Stomach (tissue), 9 donors: ENCODE data around the gene THSD4. TPM values are rescaled to one million over a fixed set of nuclear protein-coding genes. Genes with fewer than 3 reads are reported as not detected.

Source experiments
- DNase-seq, 2 donors: peaks; one replicate each; pipeline versions ENCODE4 v3.0.0 to v3.0.0-alpha.2; 2013 to 2019
- H3K27ac ChIP-seq, 5 donors: fragments of 200-600 bp in 4 of 5; sonication (generic) in 4 of 5; one replicate each; pipeline ENCODE4 v1.5.1; 2013 to 2019; ENCODE audit warnings: mild to moderate bottlenecking in 1 of 5, moderate library complexity in 1 of 5
- H3K27me3 ChIP-seq, 3 donors: fragments of 200-600 bp; sonication (generic); one replicate each; pipeline ENCODE4 v1.5.1; 2017 to 2019; ENCODE audit warnings: mixed run types in 1 of 3
- H3K36me3 ChIP-seq, 4 donors: fragments of 200-600 bp; sonication (generic); 1 replicate in 3 of 4; 2 replicates in 1 of 4; pipeline ENCODE4 v1.5.1; 2016 to 2019
- H3K4me1 ChIP-seq, 4 donors: fragments of 200-600 bp; sonication (generic); one replicate each; pipeline ENCODE4 v1.5.1; 2016 to 2019
- H3K4me3 ChIP-seq, 4 donors: fragments of 200-600 bp; sonication (generic) in 3 of 4; one replicate each; pipeline ENCODE4 v1.5.1; 2016 to 2019; ENCODE audit warnings: mild to moderate bottlenecking in 1 of 4
- H3K9me3 ChIP-seq, 4 donors: fragments of 200-600 bp; sonication (generic); one replicate each; pipeline ENCODE4 v1.5.1; 2016 to 2019
- CTCF ChIP-seq, 7 experiments: fragments of 450-650 bp in 4 of 7; fragments of 200-600 bp in 3 of 7; sonication (generic) in 3 of 7; IDR thresholded peaks; one replicate each; pipeline ENCODE4 v1.5.1; 2016 to 2019; ENCODE audit warnings: antibody characterized with exemption in 7 of 7, control low read depth in 2 of 7, mild to moderate bottlenecking in 1 of 7
- EP300 ChIP-seq: sonication (generic); formaldehyde crosslinking; IDR thresholded peaks from one replicate; pipeline ENCODE4 v1.6.1; 2017; ENCODE audit warnings: antibody characterized with exemption
- POLR2A ChIP-seq, 4 donors: fragments of 450-650 bp; IDR thresholded peaks; one replicate each; pipeline ENCODE4 v1.6.1; 2016; ENCODE audit warnings: antibody characterized with exemption in 4 of 4, control low read depth in 2 of 4, mild to moderate bottlenecking in 1 of 4, moderate library complexity in 1 of 4
- POLR2AphosphoS5 ChIP-seq, 3 donors: sonication (generic); formaldehyde crosslinking; IDR thresholded peaks; one replicate each; pipeline ENCODE4 v1.6.1; 2016; ENCODE audit warnings: antibody characterized with exemption in 3 of 3
- WGBS, 5 donors: extraction: QIAGEN DNeasy Blood & Tissue Kit in 3 of 5; methylation state at CpG; one replicate each; pipeline versions ENCODE4 v1.1.5 to v1.1.7; 2013 to 2018; 5-methylcytosine and 5-hydroxymethylcytosine counted together
- intact Hi-C: fragments of 100-400 bp; cut with DNase I; formaldehyde crosslinking; loops from one replicate; pipeline ENCODE4 v1.15.1; 2023; ENCODE audit warnings: low total_unique reads
- polyA plus RNA-seq, 3 donors: library from polyadenylated mRNA; stranded (reverse); fragments of 200-250 nt; gene quantifications; one replicate each; pipeline ENCODE4 v1.2.3, GENCODE V29; 2013
- total RNA-seq, 5 donors: library from RNA; depleted of rRNA; stranded (reverse); fragments of >200 nt; gene quantifications; one replicate each; pipeline versions ENCODE4 v1.1.0 to v1.2.3, GENCODE V29; 2014 to 2016
- donor health status: healthy with polysubstance abuse.
- donor health status: Bipolar disorder and iron deficiency.
- donor health status: healthy.

THSD4 gene
- total and polyA plus RNA-seq, 8 donors: 1.8 to 79.4 (median 22.0) TPM

GRCh38 chr15:71691458-71692417, 576.5 kb downstream of the THSD4 start:
- TF ChIP-seq POLR2AphosphoS5 (IDR thresholded peaks at IDR 0.05) (peak; percentile 29 to 87 (median 75)), EP300 (no peak)
- H3K27ac ChIP-seq: peak overlapping the region; percentile 66 to 87 (median 79)

GRCh38 chr15:71697236-71697635, 582.0 kb downstream of the THSD4 start:
- Histone ChIP-seq H3K4me1 (peaks cover 4 to 10% (median 7%) of the 10 kb centered on the region in 4 donors), H3K4me3 (no peak overlapping the region), H3K27ac (peak overlapping the region in 1 of 5 donors; percentile 24), H3K27me3 (no peaks in the 10 kb centered on the region), H3K36me3 (no peaks in the 10 kb centered on the region), H3K9me3 (no peaks in the 10 kb centered on the region)
- intact Hi-C loops: no loop called here
- WGBS, 5 donors: 78 to 90% (median 88%) methylated on average over 6 of the region's 6 CpGs
- no peak for TF ChIP-seq EP300
- no peak for TF ChIP-seq POLR2AphosphoS5 (IDR thresholded peaks at IDR 0.05)
- no peak for TF ChIP-seq POLR2A (IDR thresholded peaks at IDR 0.05)
- no peak for TF ChIP-seq CTCF (IDR thresholded peaks at IDR 0.05)
- no peak for DNase-seq

More at GRCh38 chr15:71691458-71692417, 576.5 kb downstream of the THSD4 start:
- Histone ChIP-seq H3K27me3 (no peaks in the 10 kb centered on the region), H3K36me3 (no peaks in the 10 kb centered on the region), H3K9me3 (no peaks in the 10 kb centered on the region), H3K4me3 (no peak overlapping the region), H3K4me1 (peaks cover 16 to 38% (median 28%) of the 10 kb centered on the region in 4 donors)
- WGBS, 5 donors: 20 to 38% (median 28%) methylated on average over 12 of the region's 12 CpGs
- intact Hi-C loops: no loop called here
- DNase-seq: peak; percentile 71

- peaks cover 0 to 2% (median under 1%) of the 10 kb centered on the region in 4 donors for H3K4me1 ChIP-seq
- no peak for TF ChIP-seq POLR2AphosphoS5 (IDR thresholded peaks at IDR 0.05)
- TF ChIP-seq CTCF (IDR thresholded peaks at IDR 0.05): no peak
- no peak for TF ChIP-seq POLR2A (IDR thresholded peaks at IDR 0.05)
- no peak for TF ChIP-seq EP300
- intact Hi-C loops: no loop called here
- no peak overlapping the region for H3K4me3 ChIP-seq
- H3K9me3 ChIP-seq: no peaks in the 10 kb centered on the region
- DNase-seq: no peak
- no peaks in the 10 kb centered on the region for H3K36me3 ChIP-seq
- WGBS, 5 donors: 61 to 70% (median 64%) methylated on average over 3 of the region's 3 CpGs
- H3K27ac ChIP-seq: no peak overlapping the region
- no peaks in the 10 kb centered on the region for H3K27me3 ChIP-seq
Measured at GRCh38 chr15:71698030-71698429, 582.8 kb downstream of the THSD4 start.

GRCh38 chr15:71698742-71699141, 583.5 kb downstream of the THSD4 start:
- Histone ChIP-seq H3K9me3 (no peaks in the 10 kb centered on the region), H3K27me3 (no peaks in the 10 kb centered on the region), H3K27ac (no peak overlapping the region), H3K4me3 (no peak overlapping the region), H3K4me1 (no peaks in the 10 kb centered on the region), H3K36me3 (no peaks in the 10 kb centered on the region)
- no peak for TF ChIP-seq POLR2AphosphoS5 (IDR thresholded peaks at IDR 0.05)
- no peak for TF ChIP-seq POLR2A (IDR thresholded peaks at IDR 0.05)
- 88 to 97% (median 93%) methylated on average over 1 of the region's 1 CpG for WGBS, 5 donors
- DNase-seq: no peak
- intact Hi-C loops: no loop called here

- no peak for TF ChIP-seq CTCF (IDR thresholded peaks at IDR 0.05)
- no peak for TF ChIP-seq POLR2A (IDR thresholded peaks at IDR 0.05)
- TF ChIP-seq POLR2AphosphoS5 (IDR thresholded peaks at IDR 0.05): no peak
- no peak for TF ChIP-seq EP300
- H3K36me3 ChIP-seq: no peaks in the 10 kb centered on the region
- H3K4me1 ChIP-seq: peaks cover 0 to under 1% (median 0%) of the 10 kb centered on the region in 4 donors
- no peak overlapping the region for H3K4me3 ChIP-seq
- no peaks in the 10 kb centered on the region for H3K27me3 ChIP-seq
- H3K9me3 ChIP-seq: no peaks in the 10 kb centered on the region
- no peak overlapping the region for H3K27ac ChIP-seq
- WGBS, 5 donors: 78 to 90% (median 85%) methylated on average over 1 of the region's 1 CpG
- DNase-seq: no peak
- intact Hi-C loops: no loop called here
Measured at GRCh38 chr15:71699977-71700376, 584.7 kb downstream of the THSD4 start.
